ENCODE results near the gene TAF1. TPM values are rescaled to one million over a fixed set of nuclear protein-coding genes. Genes with fewer than 3 reads are reported as not detected.
"Not testable (repeated sequence)": the region's sequence is repeated elsewhere in the genome, so short reads cannot be mapped to it uniquely, and the experiment has no call there.

Gene TAF1
- polyA plus RNA-seq, 1 donor: 27.2 TPM

DNA sequence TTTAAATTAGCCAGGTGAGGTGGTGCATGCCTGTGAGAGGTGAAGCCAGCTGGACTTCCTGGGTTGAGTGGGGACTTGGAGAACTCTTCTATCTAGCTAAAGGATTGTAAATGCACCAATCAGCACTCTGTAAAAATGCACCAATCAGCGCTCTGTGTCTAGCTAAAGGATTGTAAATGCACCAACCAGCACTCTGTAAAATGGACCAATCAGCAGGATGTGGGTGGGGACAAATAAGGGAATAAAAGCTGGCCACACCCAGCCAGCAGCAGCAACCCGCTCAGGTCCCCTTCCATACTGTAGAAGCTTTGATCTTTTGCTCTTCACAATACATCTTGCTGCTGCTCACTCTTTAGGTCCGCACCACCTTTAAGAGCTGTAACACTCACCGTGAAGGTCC, 147.6 kb downstream of the TAF1 start:
- DNase-seq: not testable (repeated sequence)

DNA sequence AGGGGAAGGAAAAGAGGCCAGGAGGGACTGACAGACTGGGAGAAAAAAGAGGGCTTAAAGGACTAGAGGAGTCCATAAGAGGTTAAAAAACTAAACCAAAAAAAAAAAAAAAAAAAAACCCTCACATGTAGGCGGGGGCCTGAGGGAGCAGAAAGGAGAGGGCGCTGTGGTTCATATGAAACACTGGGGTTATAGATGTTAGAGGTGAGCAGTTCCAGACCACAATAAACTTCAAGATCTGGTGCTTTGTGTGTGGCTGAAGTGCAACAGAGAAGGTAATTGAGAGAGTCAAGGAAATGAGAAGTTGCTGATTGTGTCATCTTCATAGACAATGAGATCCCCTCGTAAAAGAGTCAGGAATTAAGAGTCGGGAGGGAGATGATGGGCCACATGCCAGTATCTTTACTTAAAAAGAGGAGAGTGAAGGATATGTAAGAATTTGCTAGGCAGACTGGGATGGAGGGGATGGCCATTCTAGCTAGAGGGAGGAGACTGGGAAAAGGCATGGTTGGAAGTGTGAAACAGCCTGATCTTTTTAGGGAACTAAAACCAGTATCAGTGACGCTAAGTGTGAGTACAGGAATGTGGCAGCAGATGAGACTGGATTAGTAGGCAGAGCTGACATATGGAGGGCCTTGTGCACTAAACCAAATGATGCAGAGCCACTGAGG, 148.3 kb downstream of the TAF1 start:
- no peak for DNase-seq

DNA sequence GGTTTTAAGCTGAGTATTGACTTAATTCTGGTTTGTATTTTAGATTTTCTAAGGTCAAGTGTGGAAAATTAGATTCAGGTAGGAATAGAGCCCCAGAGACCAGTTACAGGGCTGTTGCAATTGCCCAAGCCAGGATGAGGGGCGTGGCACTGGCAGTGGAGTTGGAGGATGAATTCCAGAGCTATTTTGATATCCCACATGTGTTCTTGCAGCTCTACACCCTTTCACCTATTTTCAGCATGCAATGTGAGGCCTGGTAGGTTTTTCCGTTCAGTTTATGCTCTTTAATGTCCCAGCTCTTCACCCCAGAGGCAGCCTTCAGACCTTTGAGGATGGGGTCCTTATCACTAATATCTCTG, 148.9 kb downstream of the TAF1 start:
- DNase-seq: no peak

Other genes starting within 250 kb of the TAF1 start
- 52.5 TPM for gene MED12, start 247.8 kb upstream of the TAF1 start, polyA plus RNA-seq (ENCODE audit: insufficient read length)
- gene NLGN3, start 221.5 kb upstream of the TAF1 start, polyA plus RNA-seq (ENCODE audit: insufficient read length): 2.5 TPM
- gene GJB1, start 143.1 kb upstream of the TAF1 start, polyA plus RNA-seq (ENCODE audit: insufficient read length): not detected
- 22.0 TPM for gene ZMYM3, start 112.2 kb upstream of the TAF1 start, polyA plus RNA-seq (ENCODE audit: insufficient read length)
- gene NONO, start 82.7 kb upstream of the TAF1 start, polyA plus RNA-seq (ENCODE audit: insufficient read length): 320 TPM
- 114 TPM for gene ITGB1BP2, start 64.6 kb upstream of the TAF1 start, polyA plus RNA-seq (ENCODE audit: insufficient read length)
- gene OGT, start 166.7 kb downstream of the TAF1 start, polyA plus RNA-seq (ENCODE audit: insufficient read length): 145 TPM
- gene GCNA, start 212.1 kb downstream of the TAF1 start, polyA plus RNA-seq (ENCODE audit: insufficient read length): 2.1 TPM

Measured in hindlimb muscle (tissue), 1 donor.